NCI-H1436 treated with DMSO at 0.1 percent for 48 hours (cell line): Measurements from ENCODE around the gene ZNF69.
"Not testable (repeated sequence)": the region's sequence is repeated elsewhere in the genome, so short reads cannot be mapped to it uniquely, and the experiment has no call there.

Experiments
- DNase-seq: peaks from one replicate; lab custom pipeline; 2025; lab: John Stamatoyannopoulos, UW

ZNF69 gene

DNA sequence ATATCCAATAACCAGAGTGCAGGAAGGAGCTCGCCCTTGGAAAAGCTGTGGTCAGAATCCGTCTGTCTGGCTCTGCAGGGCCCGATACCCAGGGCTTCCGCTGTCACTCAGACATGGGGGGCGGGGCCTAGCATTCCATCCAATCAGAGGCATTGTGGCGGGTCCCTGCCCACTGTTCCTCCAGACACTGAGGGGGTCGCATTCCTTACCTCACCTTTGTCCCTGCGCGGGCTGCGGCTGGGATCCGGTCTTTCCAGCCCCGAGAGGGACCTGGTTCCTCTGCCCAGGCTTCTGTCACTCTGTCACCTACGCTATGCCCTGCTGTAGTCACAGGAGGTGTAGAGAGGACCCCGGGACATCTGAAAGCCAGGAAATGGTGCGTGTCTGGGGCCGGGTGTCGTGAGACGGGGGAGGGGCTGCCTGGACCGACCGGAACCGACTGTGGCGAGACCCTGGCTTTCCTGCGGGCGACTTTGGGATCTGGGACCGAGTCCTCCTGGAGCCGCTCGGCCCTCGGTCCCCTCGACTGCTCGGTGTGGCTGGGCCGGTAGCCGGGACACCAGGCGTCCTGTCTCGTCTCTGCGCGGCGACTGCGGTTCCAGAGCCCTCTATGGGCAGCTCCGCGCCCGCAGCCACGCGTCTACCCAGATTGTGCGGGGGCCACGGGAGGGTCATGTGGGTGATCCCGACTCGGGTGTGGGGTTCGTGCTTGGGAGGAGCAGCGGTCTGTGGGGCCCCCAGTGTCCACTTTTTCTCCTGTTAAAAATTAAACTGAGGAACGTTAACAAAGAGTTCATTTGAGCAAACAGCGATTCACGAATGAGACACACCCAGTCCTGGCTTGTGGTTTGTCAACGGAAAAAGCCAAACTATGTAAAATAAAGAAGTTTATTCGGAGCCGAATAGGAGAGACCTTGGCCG, at the start of gene ZNF69:
TSS of gene ZNF69 (plus strand) at position 172 of the 921 bp plus-strand sequence. CDS start at position 314, 142 bp downstream.
- no peak for DNase-seq

DNA sequence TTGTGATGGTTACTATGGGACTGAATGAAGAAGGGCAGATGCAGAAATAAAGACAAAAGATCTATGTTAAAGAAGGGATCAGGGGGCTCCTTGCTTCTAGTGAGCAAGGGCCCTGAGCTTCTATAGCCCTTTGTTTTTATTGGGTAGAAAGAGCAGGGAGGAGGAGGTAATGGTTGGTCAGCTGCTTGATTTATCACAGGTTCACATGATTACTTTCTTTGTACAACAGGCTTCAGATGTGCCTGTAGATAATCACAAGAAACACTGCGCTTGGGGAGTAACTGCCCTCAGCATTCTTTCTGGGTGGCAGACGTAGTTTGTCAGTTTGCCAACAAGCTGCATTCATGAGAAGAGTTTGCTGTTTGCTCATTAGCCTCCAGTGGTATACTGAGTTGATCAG, 43.9 kb upstream of the ZNF69 start:
- DNase-seq = no peak

- not testable (repeated sequence) for DNase-seq
These were observed 40.0 kb upstream of the ZNF69 start for GRCh38 chr19:11847615-11848014.

GRCh38 chr19:11848200-11848593, 39.4 kb upstream of the ZNF69 start:
- no peak for DNase-seq

DNA sequence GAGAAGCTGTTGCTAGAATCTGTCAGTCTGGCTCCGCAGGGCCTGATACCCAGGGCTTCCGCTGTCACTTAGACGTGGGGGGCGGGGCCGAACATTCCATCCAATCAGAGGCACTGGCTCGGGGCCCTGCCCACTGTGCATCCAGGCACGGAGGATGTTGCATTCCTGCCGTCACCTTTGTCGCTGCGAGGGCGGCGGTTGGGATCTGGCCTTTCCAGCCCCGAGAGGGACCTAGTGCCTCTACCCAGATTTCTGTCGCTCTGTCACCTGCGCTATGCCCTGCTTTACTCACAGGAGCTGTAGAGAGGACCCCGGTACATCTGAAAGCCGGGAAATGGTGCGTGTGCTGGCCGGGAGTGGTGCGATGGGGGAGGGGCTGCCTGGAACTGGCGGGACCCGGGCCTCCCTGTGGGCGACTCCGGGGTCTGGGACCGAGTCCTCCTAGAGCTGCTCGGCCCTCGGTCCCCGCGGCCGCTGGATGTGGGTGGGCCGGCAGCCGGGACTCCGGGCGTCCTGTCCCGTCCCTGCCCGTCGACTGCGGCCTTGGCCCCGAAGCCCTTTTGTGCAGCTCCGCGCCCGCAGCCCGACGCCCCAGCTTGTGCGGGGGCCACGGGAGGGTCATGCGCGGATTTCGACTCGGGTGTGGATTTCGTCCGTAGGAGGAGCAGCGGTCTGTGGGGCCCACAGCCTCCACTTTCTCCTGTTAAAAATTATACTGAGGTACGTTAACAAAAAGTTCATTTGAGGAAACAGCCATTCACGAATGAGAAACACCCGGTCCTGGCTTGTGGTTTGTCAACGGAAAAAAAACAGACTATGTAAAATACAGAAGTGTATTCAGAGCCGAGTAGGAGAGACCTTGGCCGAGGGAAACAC, 38.8 kb upstream of the ZNF69 start, which contains the start of gene ZNF439:
TSS of gene ZNF439 (plus strand) at position 133 of the 876 bp plus-strand sequence. CDS start at position 275, 142 bp downstream.
- no peak for DNase-seq

- not testable (repeated sequence) for DNase-seq
These were observed 37.3 kb upstream of the ZNF69 start for GRCh38 chr19:11850289-11850688.

DNA sequence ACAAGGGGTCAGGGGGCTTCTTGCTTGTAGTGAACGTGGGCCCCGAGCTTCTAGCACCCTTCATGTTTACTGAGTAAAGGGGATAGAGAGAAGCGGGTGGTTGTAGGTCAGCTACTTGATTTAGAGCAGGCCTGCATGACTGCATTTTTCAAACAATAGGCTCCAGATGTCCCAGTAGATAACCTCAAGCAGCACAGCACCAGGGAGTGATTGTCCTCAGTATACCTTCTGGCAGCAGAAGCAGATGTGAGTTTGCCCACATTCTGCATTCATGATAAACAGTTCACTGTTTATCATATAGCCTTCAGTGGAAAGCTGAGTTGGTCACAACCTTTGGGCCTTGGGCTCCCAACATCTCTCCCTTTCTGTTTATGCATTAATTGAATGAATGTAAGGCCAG, 34.2 kb upstream of the ZNF69 start:
- DNase-seq = no peak

GRCh38 chr19:11856596-11857250, 30.9 kb upstream of the ZNF69 start:
- no peak for DNase-seq

DNA sequence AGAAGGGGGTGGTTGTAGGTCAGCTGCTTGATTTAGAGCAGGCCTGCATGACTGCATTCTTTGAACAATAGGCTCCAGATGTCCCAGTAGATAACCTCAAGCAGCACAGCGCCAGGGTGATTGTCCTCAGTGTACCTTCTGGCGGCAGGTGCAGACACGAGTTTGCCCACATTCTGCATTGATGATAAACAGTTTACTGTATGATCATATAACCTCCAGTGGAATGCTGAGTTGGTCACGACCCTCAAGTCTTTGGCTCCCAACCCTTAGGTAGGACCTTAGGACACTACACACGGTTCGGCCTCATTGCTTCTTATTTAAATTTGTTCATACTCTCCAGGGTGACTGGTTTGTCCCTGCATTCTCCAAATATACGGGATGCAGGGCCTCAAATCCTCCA, 26.9 kb upstream of the ZNF69 start:
- no peak for DNase-seq

GRCh38 chr19:11861301-11861700, 26.3 kb upstream of the ZNF69 start:
- no peak for DNase-seq

- not testable (repeated sequence) for DNase-seq
These were observed 19.8 kb upstream of the ZNF69 start for GRCh38 chr19:11867766-11868165.

GRCh38 chr19:11868188-11868587, 19.4 kb upstream of the ZNF69 start:
- no peak for DNase-seq

DNA sequence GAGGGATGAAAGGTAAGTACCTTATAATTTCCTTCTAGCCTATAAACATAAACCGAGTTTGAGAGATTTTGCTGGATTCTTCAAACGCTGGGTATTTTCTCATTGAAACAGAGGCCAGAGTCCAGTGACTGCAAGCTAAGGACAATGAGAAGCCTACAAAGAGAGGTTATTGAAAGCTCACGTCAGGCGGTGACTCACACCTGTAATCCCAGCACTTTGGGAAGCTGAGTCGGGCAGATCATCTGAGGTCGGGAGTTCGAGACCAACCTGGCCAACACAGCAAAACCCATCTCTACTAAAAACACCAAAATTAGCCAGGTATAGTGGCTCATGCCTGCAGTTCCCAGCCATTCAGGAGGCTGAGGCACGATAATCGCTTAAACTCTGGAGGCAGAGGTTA, 15.0 kb upstream of the ZNF69 start:
- no peak for DNase-seq

GRCh38 chr19:11873762-11874161, 13.8 kb upstream of the ZNF69 start:
- DNase-seq = no peak

- not testable (repeated sequence) for DNase-seq
These were observed 7.8 kb upstream of the ZNF69 start for GRCh38 chr19:11879687-11880266.

DNA sequence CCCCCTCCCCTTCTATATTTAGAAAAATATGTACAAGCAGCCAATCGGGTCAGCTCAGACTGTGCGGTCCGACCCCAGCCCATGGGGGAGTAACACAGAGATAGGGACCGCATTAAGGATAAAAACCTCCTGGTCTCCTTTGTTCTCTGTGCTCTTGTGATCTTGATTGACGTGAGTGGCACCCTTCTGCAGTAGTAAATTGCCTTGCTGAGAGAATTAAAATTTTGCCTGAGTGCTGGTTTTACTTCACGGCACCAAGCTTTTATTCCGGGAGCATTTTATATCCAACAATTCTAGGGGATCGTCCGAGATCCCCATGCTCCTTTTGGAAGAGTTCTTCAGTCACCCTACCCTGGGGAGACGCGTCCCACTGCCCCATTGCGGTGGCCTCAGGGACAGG, 7.0 kb upstream of the ZNF69 start:
- DNase-seq = no peak

DNA sequence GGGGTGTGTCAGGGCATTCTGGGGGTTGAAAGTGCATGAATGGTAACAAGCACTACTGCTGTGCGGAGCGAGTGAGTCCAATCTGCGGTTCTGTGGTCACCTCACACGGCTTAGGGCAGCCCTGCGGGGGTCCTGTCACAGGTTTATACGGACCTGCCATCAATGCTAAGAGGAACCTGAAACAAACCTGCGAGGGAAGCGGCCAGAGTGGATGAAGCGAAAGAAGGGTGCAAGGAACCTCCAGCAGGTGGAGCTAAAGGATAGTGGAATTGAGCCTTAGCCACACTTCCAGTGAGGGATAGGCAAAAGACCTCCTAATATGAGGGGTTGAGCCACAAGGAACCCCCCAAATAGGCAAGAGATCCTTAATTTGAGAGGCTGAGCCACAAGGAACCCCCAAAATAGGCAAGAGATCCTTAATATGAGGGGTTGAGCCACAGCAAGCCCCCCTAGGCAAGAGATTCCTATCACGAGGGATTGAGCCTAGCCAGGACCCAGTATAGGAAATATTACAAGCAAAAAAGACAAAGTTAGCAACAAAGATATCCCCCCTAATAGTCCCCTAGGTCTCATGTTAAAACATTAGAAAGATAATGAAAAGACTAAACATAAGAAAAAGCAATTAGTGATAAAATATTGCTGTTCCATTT, 6.3 kb upstream of the ZNF69 start:
- no peak for DNase-seq

DNA sequence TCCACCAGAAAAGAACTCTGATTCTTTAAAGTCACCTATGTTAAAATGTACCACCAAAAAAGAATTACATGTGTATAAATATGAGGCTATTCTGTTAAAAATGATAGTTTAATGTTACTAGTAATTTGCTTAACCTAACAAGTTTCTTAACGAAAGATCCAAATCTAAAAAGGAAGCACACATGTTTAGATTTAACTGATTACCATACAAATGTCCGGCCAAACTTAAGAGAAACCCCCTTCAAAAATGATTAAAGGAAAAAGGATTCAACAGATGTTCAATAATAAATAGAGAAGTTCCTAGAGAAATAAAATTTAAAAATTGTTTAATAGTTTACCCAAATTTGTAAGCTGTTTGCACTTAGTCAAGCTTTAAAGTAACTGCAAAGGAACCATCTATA, 5.0 kb upstream of the ZNF69 start:
- DNase-seq = no peak

GRCh38 chr19:11887234-11887610, 360 bp upstream of the ZNF69 start:
- no peak for DNase-seq

- not testable (repeated sequence) for DNase-seq
These were observed 2.3 kb downstream of the ZNF69 start for GRCh38 chr19:11889901-11890300.

DNA sequence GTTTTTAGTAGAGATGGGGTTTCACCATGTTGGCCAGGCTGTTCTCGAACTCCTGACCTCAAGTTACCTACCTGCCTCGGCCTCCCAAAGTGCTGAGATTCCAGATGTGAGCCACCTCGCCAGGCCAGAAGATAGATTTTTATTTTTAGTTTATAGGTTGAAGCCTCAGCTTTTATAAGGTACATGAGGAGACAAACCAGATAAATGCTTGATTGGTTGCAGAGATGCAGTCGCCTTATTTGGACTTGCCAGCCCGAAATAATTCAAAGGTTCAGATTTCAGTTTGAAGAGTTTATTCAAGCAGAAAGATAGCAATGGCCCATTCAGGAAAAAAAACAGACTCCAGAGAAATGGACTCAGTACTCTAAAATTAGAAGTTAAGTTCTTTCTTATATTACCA, 3.1 kb downstream of the ZNF69 start:
- DNase-seq = no peak
